Neutrophil (primary cell): ENCODE results near the gene MCRIP2.

Experiments
- H3K27ac ChIP-seq: fragments of 200-600 bp; sonication (generic); 2 replicates; pipeline ENCODE4 v1.5.1; 2016; ENCODE audit warnings: mild to moderate bottlenecking, moderate library complexity
- H3K27me3 ChIP-seq: fragments of 200-600 bp; sonication (generic); 2 replicates; pipeline ENCODE4 v1.6.0; 2016; ENCODE audit warnings: mild to moderate bottlenecking
- H3K36me3 ChIP-seq: fragments of 200-600 bp; sonication (generic); 2 replicates; pipeline ENCODE4 v1.5.1; 2017
- H3K4me1 ChIP-seq, 2 experiments: fragments of 200-600 bp in 1 of 2; sonication (generic) in 1 of 2; 1 replicate in 1 of 2; 2 replicates in 1 of 2; pipeline versions ENCODE4 v1.5.1 to v1.6.1; 2013 to 2016; ENCODE audit warnings: low read depth in 1 of 2, low read length in 1 of 2, mild to moderate bottlenecking in 1 of 2, moderate library complexity in 1 of 2; ENCODE audit not compliant: control insufficient read depth in 1 of 2, insufficient read depth in 1 of 2
- H3K4me3 ChIP-seq, 2 experiments: fragments of 200-600 bp in 1 of 2; sonication (generic) in 1 of 2; 1 replicate in 1 of 2; 2 replicates in 1 of 2; pipeline ENCODE4 v1.5.1; 2013 to 2016; ENCODE audit warnings: low read depth in 1 of 2, low read length in 1 of 2, mild to moderate bottlenecking in 1 of 2, moderate library complexity in 1 of 2
- H3K9me3 ChIP-seq: fragments of 200-600 bp; sonication (generic); 2 replicates; pipeline ENCODE4 v1.5.1; 2016
- TF ChIP-seq, protein P1 (sequence below): fragments of 200-600 bp; sonication (generic); IDR thresholded peaks from 2 replicates; pipeline ENCODE4 v1.5.1; 2016; ENCODE audit warnings: antibody characterized with exemption

MCRIP2 gene

DNA sequence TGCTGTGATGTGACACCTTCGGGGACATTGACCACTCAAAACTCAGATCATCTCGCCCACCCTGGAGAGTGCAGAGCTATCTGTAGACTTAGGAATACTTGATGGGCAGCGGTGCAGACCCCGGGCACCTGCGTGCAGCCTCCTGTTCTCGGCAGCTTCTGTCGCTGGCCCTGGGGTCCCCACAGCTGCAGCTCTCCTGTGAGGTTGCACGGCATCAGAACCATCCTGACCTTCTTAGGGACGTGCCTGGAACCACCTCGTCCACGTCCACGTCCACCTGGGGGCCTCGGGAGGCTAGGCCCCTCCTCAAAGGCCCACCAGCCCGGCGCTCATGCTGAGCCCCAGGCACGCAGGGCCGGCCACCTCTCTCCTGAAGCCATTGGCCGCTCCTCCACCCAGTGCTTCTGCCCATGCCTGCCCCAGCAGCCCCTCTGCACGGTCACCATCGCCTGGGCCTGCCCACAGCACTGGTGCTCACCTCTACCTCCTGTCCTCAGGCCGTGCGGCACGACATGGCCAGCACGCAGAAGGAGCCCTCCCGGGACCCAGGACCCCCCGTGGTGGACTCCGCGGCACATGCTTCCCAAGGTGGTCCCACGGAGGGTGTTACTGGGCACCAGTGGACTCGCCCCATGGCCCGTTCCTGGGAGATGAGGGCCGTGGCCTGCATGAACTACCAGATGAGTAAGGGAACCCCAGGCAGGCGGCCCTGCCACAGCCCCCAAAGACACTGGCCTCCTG, 13.1 kb upstream of the MCRIP2 start:
- Histone ChIP-seq H3K27ac (no peak overlapping the region), H3K4me1 (no peaks in the 10 kb centered on the region), H3K9me3 (no peaks in the 10 kb centered on the region), H3K27me3 (peaks cover 25% of the 10 kb centered on the region), H3K36me3 (peaks cover 61% of the 10 kb centered on the region), H3K4me3 (no peak overlapping the region)
- TF ChIP-seq, protein P1, sequence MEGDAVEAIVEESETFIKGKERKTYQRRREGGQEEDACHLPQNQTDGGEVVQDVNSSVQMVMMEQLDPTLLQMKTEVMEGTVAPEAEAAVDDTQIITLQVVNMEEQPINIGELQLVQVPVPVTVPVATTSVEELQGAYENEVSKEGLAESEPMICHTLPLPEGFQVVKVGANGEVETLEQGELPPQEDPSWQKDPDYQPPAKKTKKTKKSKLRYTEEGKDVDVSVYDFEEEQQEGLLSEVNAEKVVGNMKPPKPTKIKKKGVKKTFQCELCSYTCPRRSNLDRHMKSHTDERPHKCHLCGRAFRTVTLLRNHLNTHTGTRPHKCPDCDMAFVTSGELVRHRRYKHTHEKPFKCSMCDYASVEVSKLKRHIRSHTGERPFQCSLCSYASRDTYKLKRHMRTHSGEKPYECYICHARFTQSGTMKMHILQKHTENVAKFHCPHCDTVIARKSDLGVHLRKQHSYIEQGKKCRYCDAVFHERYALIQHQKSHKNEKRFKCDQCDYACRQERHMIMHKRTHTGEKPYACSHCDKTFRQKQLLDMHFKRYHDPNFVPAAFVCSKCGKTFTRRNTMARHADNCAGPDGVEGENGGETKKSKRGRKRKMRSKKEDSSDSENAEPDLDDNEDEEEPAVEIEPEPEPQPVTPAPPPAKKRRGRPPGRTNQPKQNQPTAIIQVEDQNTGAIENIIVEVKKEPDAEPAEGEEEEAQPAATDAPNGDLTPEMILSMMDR = no peak

GRCh38 chr16:629185-629832, 12.3 kb upstream of the MCRIP2 start:
- no peaks in the 10 kb centered on the region for H3K4me1 ChIP-seq
- H3K36me3 ChIP-seq = peaks cover 60% of the 10 kb centered on the region

DNA sequence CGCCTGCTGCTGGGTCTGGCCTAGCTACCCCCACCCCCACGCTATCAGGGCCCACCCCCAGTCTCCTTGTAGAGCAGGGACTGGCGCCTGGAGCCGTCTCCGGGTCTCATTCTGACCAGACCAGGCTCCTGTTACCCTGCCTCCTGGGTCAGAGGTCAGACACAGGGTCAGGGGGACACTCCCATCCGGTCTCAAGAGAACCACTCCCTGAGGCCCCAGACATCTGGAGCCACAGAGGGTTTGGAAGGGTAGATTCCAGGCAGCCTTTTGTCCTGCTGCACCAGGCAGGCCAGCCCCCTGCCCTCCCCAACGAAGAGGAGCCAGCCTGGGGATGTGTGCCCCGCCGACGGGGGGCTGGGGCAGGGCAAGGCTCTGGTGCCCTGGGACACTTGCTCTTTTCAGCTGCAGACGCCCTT, 11.8 kb upstream of the MCRIP2 start:
- no peak overlapping the region for H3K4me3 ChIP-seq
- H3K27me3 ChIP-seq = peaks cover 25% of the 10 kb centered on the region
- peaks cover 56% of the 10 kb centered on the region for H3K36me3 ChIP-seq
- TF ChIP-seq, protein P1 = no peak
- no peaks in the 10 kb centered on the region for H3K9me3 ChIP-seq
- H3K4me1 ChIP-seq = no peaks in the 10 kb centered on the region
- no peak overlapping the region for H3K27ac ChIP-seq

More at GRCh38 chr16:629185-629832, 12.3 kb upstream of the MCRIP2 start:
- H3K4me3 ChIP-seq = no peak overlapping the region
- TF ChIP-seq, protein P1 = no peak
- H3K9me3 ChIP-seq = no peaks in the 10 kb centered on the region
- peaks cover 25% of the 10 kb centered on the region for H3K27me3 ChIP-seq
- no peak overlapping the region for H3K27ac ChIP-seq

- H3K36me3 ChIP-seq = peaks cover 52% of the 10 kb centered on the region
- H3K9me3 ChIP-seq = no peaks in the 10 kb centered on the region
- peaks cover 25% of the 10 kb centered on the region for H3K27me3 ChIP-seq
- H3K4me1 ChIP-seq = peaks cover under 1 to 4% of the 10 kb centered on the region in 2 experiments
- no peak overlapping the region for H3K4me3 ChIP-seq
- TF ChIP-seq, protein P1 = no peak
- no peak overlapping the region for H3K27ac ChIP-seq
These were observed 11.3 kb upstream of the MCRIP2 start for GRCh38 chr16:630249-630814.

DNA sequence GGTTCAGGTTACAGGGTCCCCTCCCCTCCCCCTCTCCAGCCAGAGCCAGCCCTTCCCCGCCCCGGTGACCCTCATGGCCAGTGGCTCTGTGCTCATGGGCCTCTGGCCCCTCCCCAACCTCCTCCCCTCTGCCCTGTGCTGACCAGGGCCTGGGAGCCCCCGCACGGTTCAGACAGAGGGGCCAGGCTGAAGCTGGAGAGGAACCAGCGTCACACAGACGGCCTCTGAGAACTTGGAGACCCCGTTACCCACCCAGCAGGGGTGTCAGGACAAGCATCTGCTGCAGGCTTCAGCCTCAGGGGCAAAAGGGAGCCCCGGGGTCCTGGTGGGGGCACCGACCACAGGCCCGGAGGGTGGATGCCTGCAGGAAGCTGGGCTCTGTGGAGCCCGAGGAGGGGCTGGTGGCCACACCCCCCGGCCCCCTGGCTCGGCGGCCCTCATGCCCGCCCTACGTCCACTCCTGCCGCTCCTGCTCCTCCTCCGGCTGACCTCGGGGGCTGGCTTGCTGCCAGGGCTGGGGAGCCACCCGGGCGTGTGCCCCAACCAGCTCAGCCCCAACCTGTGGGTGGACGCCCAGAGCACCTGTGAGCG, 10.7 kb upstream of the MCRIP2 start, which contains the start of gene WFIKKN1:
Gene WFIKKN1, plus strand, starts transcription at position 171 of the 591 bp plus-strand sequence. Its CDS starts 269 bp downstream, at position 440.
- H3K36me3 ChIP-seq = peaks cover 46% of the 10 kb centered on the region
- peaks cover 6 to 9% of the 10 kb centered on the region in 2 experiments for H3K4me1 ChIP-seq
- no peak within 1 kb of the TSS for H3K27ac ChIP-seq
- H3K4me3 ChIP-seq = no peak within 1 kb of the TSS
- no peaks in the 10 kb centered on the region for H3K9me3 ChIP-seq
- H3K27me3 ChIP-seq = peaks cover 25% of the 10 kb centered on the region
- TF ChIP-seq, protein P1 = no peak
